ENCODE data around the gene ZNF57. TPM values are rescaled to one million over a fixed set of nuclear protein-coding genes. Genes with fewer than 3 reads are reported as not detected.
"Not testable (repeated sequence)": the region's sequence is repeated elsewhere in the genome, so short reads cannot be mapped to it uniquely, and the experiment has no call there.

Gene ZNF57
- total and polyA plus RNA-seq, 9 of the 15 experiments (the other 6 are each of a cell fraction or from before 2014, with no cell fraction given): 3.9 to 13.5 (median 7.8) TPM

GRCh38 chr19:2888731-2889224, 11.9 kb upstream of the ZNF57 start:
- no peaks in the 10 kb centered on the region for H4K20me1 ChIP-seq (replicated peaks; ENCODE audit: control insufficient read depth, insufficient read depth, low read length)
- peaks cover 3% of the 10 kb centered on the region; the same call in 1 of the 2 replicates for H3K9me3 ChIP-seq (replicated peaks; ENCODE audit: control insufficient read depth, insufficient read depth, low read depth, low read length)
- H3K4me2 ChIP-seq (ENCODE audit: insufficient read depth, low read length): no peak overlapping the region
- peaks cover 0 to 2% of the 10 kb centered on the region in 2 experiments; a peak in 1 of 5 replicates for H3K27me3 ChIP-seq (ENCODE audit: control insufficient read depth in 2 of 2, insufficient read depth in 2 of 2, low read length in 2 of 2)
- CTCF ChIA-PET (ENCODE audit: low intra/inter-chr PET ratio): no interaction called here
- DNase-seq (ENCODE audit: extremely low read depth in 1 of 4, low spot score in 3 of 4): no peak
- H3K9me1 ChIP-seq (ENCODE audit: control insufficient read depth, insufficient read depth, low read length): no peaks in the 10 kb centered on the region
- H2AFZ ChIP-seq (ENCODE audit: low read depth, low read length): no peak overlapping the region
- no TSS peak for BruUV-seq (replicated peaks)
- WGBS (ENCODE audit: insufficient coverage, low coverage, missing lambda C conversion rate): 80% methylated on average over 36 of the region's 37 CpGs
- intact Hi-C loops (cut with micrococcal nuclease) (no loop called here), in situ Hi-C loops (cut with MboI) (no loop called here)
- H3K79me2 ChIP-seq (ENCODE audit: control insufficient read depth, insufficient read depth, low read length): no peaks in the 10 kb centered on the region
- ATAC-seq: no peak
- FAIRE-seq: no peak
- H3K4me1 ChIP-seq (replicated peaks in 1 of 2; ENCODE audit: control insufficient read depth in 2 of 2, insufficient read depth in 2 of 2, low read length in 2 of 2): peaks cover 5 to 8% of the 10 kb centered on the region in 2 experiments; a peak in 2 of 5 replicates
- no peak overlapping the region for H3K27ac ChIP-seq (ENCODE audit: extremely low read depth, low read depth, low read length)
- no peaks in the 10 kb centered on the region for H3K36me3 ChIP-seq (ENCODE audit: control insufficient read depth, insufficient read depth, low read length)
- no peak overlapping the region for H3K9ac ChIP-seq (ENCODE audit: insufficient read depth in 1 of 2, low read depth in 2 of 2, low read length in 2 of 2)
- TF ChIP-seq ARID4B (CRISPR knock-in tag; IDR thresholded peaks at IDR 0.05): no peak
- TF ChIP-seq ZNF121 (CRISPR knock-in tag; conservative IDR thresholded peaks at IDR 0.05): no peak
- TF ChIP-seq KAT2B (IDR thresholded peaks at IDR 0.05; ENCODE audit: low read depth, low read length): no peak
- TF ChIP-seq ZBTB33 (CRISPR knock-in tag; IDR thresholded peaks at IDR 0.05): peak; percentile 85
- no peak for TF ChIP-seq TCF7 (IDR thresholded peaks at IDR 0.05; ENCODE audit: borderline replicate concordance)
- no peak overlapping the region for H3K4me3 ChIP-seq
- POLR2A ChIA-PET: no interaction called here

GRCh38 chr19:2890531-2890930, 10.2 kb upstream of the ZNF57 start:
- H3K36me3 ChIP-seq (ENCODE audit: control insufficient read depth, insufficient read depth, low read length); H3K9me1 ChIP-seq (ENCODE audit: control insufficient read depth, insufficient read depth, low read length); ATAC-seq; H3K4me2 ChIP-seq (ENCODE audit: insufficient read depth, low read length); POLR2A ChIA-PET; H3K27ac ChIP-seq (ENCODE audit: extremely low read depth, low read depth, low read length); H2AFZ ChIP-seq (ENCODE audit: low read depth, low read length); DNase-seq (ENCODE audit: extremely low read depth in 1 of 4, low spot score in 3 of 4); H4K20me1 ChIP-seq (replicated peaks; ENCODE audit: control insufficient read depth, insufficient read depth, low read length); H3K9me3 ChIP-seq (replicated peaks; ENCODE audit: control insufficient read depth, insufficient read depth, low read depth, low read length); CTCF ChIA-PET (ENCODE audit: low intra/inter-chr PET ratio); in situ Hi-C loops (cut with MboI); BruUV-seq (replicated peaks); intact Hi-C loops (cut with micrococcal nuclease); H3K27me3 ChIP-seq (ENCODE audit: control insufficient read depth in 2 of 2, insufficient read depth in 2 of 2, low read length in 2 of 2); FAIRE-seq; H3K4me3 ChIP-seq; H3K4me1 ChIP-seq (replicated peaks in 1 of 2; ENCODE audit: control insufficient read depth in 2 of 2, insufficient read depth in 2 of 2, low read length in 2 of 2); H3K9ac ChIP-seq (ENCODE audit: insufficient read depth in 1 of 2, low read depth in 2 of 2, low read length in 2 of 2); H3K79me2 ChIP-seq (ENCODE audit: control insufficient read depth, insufficient read depth, low read length): not testable (repeated sequence)
- 40% methylated on average over 8 of the region's 8 CpGs for WGBS (ENCODE audit: insufficient coverage, low coverage, missing lambda C conversion rate)

Data from K562 (cell line).